AG04449 (cell line): ENCODE measurements around the gene VKORC1.

Experiments used
- CTCF ChIA-PET: fragments of 350-600 bp; formaldehyde crosslinking; extraction: SDS; loops from one replicate; lab custom pipeline; 2021; ENCODE audit warnings: antibody characterized with exemption; lab: Yijun Ruan, JAX
- POLR2A ChIA-PET: fragments of 400-600, 350-600 bp; formaldehyde crosslinking; extraction: SDS; loops from one replicate; lab custom pipeline; 2020; ENCODE audit warnings: antibody characterized with exemption, inconsistent platforms; lab: Yijun Ruan, JAX
- DNase-seq: peaks from one replicate; pipeline ENCODE4 v3.0.0-alpha.2; 2010; ENCODE audit warnings: low read depth, low spot score
- H3K4me3 ChIP-seq: 2 replicates; pipeline ENCODE4 v1.5.1; 2011; ENCODE audit warnings: low read depth, mild to moderate bottlenecking, control low read depth, low read length
- TF ChIP-seq, protein P1 (sequence below): IDR thresholded peaks from one replicate; pipeline ENCODE4 v1.5.1; 2011; ENCODE audit warnings: mild to moderate bottlenecking, moderate library complexity, low read length, control low read depth, inconsistent platforms; ENCODE audit not compliant: insufficient read depth; ENCODE audit errors: missing control alignments

The VKORC1 gene

DNA sequence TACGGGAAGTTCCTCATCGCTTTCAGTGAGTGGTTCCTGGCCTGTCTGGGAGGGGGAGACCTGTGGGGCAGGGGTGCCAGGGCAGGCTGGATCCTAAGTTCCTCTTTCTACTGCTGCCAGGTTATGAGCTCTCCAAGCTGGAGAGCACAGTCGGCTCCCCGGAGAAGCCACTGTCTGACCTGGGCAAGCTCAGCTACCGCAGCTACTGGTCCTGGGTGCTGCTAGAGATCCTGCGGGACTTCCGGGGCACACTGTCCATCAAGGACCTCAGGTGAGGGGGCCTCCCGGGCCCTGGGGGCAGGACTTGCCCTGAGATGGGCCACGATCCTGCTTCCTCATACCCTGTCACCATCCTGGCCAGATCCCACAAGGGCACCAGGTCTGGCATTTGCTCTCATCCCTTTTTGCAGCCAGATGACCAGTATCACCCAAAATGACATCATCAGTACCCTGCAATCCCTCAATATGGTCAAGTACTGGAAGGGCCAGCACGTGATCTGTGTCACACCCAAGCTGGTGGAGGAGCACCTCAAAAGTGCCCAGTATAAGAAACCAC, 35.8 kb upstream of the VKORC1 start:
- H3K4me3 ChIP-seq, result no peak overlapping the region
- CTCF ChIA-PET, result interaction anchor here (1.4 to 1.9 kb wide), 3 partner anchors 9 to 12 kb away, joined by 4 to 8 read pairs (median 6); no protein-coding TSS in a partner anchor
- DNase-seq, result no peak
- POLR2A ChIA-PET, result interaction anchor here (1.0 to 1.5 kb wide), 2 partner anchors 9 to 12 kb away, joined by 3 read pairs; no protein-coding TSS in a partner anchor
- TF ChIP-seq, protein P1, sequence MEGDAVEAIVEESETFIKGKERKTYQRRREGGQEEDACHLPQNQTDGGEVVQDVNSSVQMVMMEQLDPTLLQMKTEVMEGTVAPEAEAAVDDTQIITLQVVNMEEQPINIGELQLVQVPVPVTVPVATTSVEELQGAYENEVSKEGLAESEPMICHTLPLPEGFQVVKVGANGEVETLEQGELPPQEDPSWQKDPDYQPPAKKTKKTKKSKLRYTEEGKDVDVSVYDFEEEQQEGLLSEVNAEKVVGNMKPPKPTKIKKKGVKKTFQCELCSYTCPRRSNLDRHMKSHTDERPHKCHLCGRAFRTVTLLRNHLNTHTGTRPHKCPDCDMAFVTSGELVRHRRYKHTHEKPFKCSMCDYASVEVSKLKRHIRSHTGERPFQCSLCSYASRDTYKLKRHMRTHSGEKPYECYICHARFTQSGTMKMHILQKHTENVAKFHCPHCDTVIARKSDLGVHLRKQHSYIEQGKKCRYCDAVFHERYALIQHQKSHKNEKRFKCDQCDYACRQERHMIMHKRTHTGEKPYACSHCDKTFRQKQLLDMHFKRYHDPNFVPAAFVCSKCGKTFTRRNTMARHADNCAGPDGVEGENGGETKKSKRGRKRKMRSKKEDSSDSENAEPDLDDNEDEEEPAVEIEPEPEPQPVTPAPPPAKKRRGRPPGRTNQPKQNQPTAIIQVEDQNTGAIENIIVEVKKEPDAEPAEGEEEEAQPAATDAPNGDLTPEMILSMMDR, result no peak

- ChIA-PET POLR2A (interaction anchor here (0.9 to 1.5 kb wide), 3 partner anchors 9 to 13 kb away, joined by 3 read pairs; partner anchors contain the start of gene KAT8), CTCF (interaction anchor here (1.4 to 1.6 kb wide), 2 partner anchors 9 to 12 kb away, joined by 4 to 8 read pairs; no protein-coding TSS in a partner anchor)
- H3K4me3 ChIP-seq, result no peak overlapping the region
- TF ChIP-seq, protein P1, result no peak
- no peak for DNase-seq
Measured at GRCh38 chr16:31129568-31130335, 35.2 kb upstream of the VKORC1 start.

DNA sequence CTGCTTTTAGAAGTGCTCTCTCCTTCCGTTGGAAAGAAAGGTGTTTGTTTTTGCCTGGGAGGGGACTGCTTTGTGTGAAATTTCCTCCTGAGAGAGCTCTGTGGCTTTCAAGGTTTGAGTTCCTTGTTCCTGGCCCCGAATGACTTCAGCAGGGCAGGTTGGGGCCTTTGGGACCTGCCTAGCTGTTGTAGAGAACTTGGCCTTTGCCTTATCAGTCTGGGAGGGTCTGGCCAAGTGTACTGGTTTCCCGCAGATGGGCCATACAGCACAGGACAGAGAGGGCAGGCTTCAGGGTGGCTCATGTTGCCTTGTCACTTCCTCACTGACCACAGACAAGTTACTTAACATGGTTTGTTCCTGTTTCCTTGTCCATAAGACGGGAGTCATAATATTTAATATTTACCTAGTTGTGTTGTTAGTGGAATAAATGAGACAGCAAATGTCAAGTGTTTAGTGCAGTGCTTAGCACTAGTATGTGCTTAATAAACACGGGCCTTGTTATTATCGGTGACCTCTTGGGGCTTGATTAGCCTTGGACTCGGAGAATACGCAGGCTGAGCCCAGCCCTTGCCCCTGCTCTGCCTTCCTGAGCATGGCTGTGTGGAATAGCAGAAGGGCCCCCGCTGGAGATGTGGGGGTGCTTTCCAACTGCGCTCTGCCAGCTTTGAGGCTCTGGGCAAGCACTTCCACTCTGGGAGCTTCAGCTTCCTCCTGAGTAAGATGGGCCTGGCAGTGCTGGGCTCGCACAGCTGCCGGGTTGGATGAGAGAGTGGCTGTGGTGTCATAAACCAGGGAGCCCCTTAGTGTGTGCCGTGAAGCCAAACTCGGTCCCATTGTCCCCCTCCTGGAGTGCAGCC, 34.3 kb upstream of the VKORC1 start:
- H3K4me3 ChIP-seq, result no peak overlapping the region
- POLR2A ChIA-PET, result interaction anchor here (0.9 to 1.0 kb wide), 2 partner anchors 11 to 13 kb away, joined by 3 read pairs; partner anchors contain the start of gene KAT8
- CTCF ChIA-PET, result interaction anchor here (0.7 to 1.6 kb wide), 3 partner anchors 10 to 13 kb away, joined by 3 to 8 read pairs (median 4); no protein-coding TSS in a partner anchor
- TF ChIP-seq, protein P1, result no peak
- no peak for DNase-seq

DNA sequence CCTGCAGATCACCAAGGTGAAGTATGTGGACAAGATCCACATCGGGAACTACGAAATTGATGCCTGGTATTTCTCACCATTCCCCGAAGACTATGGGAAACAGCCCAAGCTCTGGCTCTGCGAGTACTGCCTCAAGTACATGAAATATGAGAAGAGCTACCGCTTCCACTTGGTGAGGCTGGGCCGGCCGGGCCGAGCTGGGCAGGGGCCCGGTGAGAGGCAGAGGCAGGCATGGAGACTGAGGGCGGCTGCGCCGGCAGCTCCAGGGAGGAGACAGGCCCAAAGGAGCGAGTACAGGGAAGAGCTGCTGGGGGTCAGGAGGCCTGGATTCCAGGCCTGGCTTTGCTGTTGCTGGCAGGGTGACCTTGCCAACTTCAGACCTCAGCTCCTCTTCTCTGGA, 32.6 kb upstream of the VKORC1 start:
- ChIA-PET POLR2A (no interaction called here), CTCF (interaction anchor here (1.0 to 1.7 kb wide), 3 partner anchors 15 to 142 kb away, joined by 5 read pairs; partner anchors contain the start of gene HSD3B7)
- DNase-seq, result no peak
- TF ChIP-seq, protein P1, result no peak
- no peak overlapping the region for H3K4me3 ChIP-seq

DNA sequence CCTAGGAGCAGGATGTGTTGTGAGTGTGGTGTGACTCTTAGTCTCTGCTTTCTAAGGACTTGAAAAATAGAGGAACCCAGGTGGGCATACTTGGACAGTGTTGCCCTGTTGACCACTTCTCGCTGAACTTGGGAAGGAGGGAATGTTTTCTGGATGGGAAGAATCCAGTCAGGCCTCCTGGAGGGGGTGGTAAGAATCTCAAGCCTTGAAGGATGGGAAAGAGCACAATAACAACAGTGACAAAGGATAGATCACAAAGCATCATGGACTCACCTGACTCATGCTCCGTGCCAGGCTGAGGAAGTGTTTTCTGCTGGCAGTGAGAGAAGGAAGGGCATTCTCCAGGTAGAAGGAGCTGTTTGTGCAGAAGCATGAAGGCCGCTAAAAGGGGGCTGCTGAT, 31.2 kb upstream of the VKORC1 start:
- TF ChIP-seq, protein P1, result no peak
- H3K4me3 ChIP-seq, result no peak overlapping the region
- DNase-seq, result no peak
- POLR2A ChIA-PET, result no interaction called here
- CTCF ChIA-PET, result interaction anchor here (0.8 to 1.7 kb wide), 2 partner anchors 16 to 33 kb away, joined by 4 to 5 read pairs; no protein-coding TSS in a partner anchor
